Measurements from ENCODE around the gene GATB.
"Not testable (repeated sequence)": the region's sequence is repeated elsewhere in the genome, so short reads cannot be mapped to it uniquely, and the experiment has no call there.

Gene GATB

GRCh38 chr4:151784706-151785105, 23.9 kb upstream of the GATB start:
- DNase-seq, result no peak

DNA sequence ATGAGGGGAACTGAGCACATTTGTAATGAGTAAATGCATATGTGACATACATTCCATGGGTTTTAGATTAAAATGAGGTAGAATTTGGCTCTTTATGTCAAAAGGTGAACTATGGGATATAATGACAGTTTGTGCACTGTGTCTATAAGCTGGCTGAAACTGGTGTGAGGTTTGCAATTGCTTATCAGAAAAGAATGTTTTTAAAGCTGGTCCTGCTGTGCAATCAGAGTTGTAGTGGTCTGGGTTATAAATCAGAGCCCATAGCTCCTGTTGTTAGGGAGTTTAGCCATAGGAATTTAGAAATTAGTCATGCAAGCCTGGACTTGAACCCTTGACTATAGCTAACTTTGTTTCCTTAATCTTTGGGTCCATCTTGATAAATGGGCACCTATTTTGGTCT, 23.1 kb upstream of the GATB start:
- peak; percentile 6 for DNase-seq

- no peak for DNase-seq
Observed at GRCh38 chr4:151782296-151782695, 21.5 kb upstream of the GATB start.

DNA sequence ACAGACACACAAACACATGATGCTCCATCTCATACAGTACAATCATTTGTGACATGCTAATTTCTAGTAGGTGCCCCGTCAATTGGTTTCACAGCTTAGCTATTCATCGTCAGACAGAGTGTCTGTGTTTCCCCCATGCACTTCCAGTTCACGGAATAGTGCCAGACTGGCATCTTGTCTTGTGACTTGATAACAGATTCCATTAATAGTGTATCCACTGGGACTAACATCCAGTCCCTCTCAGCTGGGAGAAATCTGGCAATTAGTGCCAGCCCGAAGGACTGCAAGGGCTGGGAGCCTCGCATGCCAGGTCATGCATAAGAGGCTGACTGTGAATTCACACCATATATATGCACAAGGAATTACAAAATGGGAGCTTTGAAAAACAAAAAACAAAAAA, 20.2 kb upstream of the GATB start:
- DNase-seq, result no peak

- DNase-seq, result no peak
Observed at GRCh38 chr4:151777471-151777870, 16.7 kb upstream of the GATB start.

- no peak for DNase-seq
Observed at GRCh38 chr4:151774324-151774723, 13.5 kb upstream of the GATB start.

DNA sequence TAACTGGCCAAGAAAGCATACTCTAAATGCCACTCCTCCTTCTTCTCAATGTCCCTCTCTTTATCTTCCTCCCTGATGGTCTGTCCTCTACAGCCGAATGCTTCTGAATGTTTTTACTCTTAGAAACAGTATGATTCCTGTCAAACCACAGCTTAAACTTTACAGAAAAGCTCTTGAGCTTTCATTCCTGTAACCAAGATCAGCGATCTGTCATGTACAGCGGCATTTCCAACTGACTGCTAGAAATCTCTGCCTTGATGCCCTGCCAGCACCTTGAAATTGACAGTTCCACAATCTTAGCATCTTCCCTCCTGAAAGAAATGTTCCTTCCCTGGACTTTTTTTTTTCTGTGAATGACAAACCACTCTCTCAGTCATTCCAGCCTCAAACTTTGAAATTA, 11.5 kb upstream of the GATB start:
- no peak for DNase-seq

GRCh38 chr4:151771664-151772063, 10.9 kb upstream of the GATB start:
- DNase-seq, result peak; percentile 25

- DNase-seq, result no peak
Observed at GRCh38 chr4:151770154-151770553, 9.3 kb upstream of the GATB start.

DNA sequence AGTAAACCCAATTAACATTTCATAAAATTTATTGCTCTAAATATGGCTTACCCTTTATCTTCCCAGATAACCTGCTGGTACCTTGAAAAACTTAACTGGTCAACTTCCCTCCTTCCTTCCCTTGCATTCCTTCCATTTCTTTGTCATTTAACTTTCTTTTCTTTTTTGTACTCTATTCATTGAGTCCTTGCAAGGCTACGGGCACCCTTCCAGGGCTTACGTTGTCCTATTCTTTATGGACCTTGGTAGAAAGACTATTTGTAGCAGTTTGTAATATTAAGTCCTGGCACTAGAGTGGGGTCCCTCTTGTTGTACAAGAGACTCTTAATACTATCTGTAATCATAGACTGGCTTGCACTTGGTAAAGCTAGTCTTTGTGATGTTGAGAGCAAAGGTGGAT, 8.0 kb upstream of the GATB start:
- DNase-seq, result no peak

DNA sequence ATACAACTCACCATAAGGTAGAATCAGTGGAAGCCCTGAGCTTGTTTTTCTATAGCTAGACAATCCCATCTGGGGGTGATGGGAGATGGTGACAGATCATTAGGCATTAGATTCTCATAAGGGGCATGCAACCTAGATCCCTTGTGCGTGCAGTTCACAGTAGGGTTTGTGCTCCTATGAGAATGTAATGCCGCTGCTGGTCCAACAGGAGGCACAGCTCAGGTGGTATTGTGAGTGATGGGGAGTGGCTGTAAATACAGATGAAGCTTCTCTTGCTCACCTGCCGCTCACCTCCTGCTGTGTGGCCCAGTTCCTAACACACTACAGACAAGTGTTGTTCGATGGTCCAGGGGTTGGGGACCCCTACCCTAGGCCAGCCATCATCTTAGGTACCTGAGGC, 5.9 kb upstream of the GATB start:
- DNase-seq, result no peak

DNA sequence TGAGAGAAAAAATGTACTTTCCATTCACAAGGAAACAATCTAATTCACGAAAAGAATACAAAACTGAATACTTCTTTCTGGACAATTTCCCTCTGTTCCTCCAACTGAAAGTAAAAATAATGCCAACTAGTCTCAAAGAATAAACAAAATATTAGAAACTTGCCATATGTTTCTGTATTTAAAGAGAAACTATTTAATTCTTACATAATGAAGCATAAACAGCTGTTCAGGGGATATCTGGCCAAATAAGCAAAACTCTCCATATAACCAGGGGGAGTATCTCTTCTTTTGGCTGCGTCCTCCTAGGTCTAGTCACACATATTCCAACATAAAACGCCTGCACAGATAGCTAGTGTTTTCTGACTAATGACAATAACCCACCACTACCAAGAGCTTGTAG, 805 bp downstream of the GATB start:
- no peak for DNase-seq

DNA sequence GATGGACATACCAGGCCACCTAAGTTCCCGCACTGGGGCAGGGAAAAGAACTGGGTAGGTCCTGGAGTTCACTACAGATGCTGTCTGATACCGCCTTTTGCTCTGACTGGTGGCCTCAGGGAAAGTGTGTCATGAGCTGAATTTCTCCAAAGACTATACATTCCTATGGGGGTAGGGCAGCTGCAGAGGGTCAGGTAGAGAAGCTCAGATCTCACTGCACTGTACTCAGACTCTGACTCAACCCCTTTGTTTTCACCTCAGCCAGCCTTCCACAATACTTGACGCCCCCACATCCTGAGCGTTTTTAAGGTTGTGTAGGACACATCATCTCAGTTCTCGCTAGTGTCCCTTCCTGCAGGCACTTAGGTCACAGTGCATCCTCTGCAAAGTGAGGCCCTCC, 7.8 kb downstream of the GATB start:
- DNase-seq, result no peak

GRCh38 chr4:151750156-151750555, 10.7 kb downstream of the GATB start:
- no peak for DNase-seq

DNA sequence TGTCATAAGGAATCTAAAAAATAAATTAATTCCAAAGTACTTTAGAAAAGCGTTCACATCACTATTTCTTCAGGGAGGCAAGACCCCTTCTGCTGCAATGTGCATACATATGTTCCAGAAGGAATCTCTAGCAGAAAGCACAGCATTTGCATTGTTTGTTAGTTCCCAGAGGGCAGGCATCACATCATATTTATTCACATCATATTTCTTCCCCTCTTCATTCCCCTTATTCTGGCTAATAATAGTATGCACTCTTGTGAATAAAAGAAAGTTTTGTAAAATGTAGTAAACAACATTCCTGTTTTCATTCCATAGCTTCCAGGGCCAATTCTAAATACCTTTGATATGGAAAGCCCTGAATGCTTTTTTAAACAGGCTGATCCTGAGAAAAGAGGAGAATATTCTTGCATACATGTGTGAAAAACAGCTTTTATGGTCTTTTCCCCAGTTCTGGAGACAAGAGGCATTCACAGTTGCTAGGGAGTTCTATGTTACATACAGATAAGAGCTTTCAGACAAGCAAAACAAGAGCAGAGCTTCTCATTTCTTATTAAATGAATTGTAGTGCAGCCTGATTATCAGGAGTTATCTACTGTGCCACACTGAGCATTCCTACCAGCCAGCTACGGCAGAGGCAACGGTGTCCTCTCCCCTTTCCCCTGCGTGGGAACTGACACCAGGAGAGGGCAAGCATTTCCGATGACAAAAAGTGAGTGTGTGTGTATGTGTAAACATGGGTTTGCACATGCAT, 15.2 kb downstream of the GATB start:
- no peak for DNase-seq

- DNase-seq, result peak; percentile 87
Observed at GRCh38 chr4:151744614-151745013, 16.2 kb downstream of the GATB start.

DNA sequence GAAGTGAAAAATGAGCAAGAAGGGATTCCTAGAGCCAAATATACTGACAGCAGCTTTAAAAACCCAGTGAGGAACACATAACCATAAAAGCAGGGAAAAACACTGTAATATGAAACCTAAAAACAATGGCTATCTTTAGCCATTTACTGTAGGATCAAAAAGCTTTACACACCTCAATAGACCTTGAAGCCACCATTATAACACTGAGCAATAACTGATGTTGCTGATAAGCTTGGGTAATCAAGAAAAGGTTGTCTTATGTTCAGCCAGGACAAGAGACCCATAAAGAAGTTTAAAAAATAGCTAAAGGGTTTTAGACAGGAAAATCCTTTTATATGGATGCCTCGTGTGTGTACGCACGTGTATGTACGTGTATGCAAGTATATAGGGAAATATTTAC, 16.9 kb downstream of the GATB start:
- DNase-seq, result no peak

- DNase-seq, result no peak
Observed at GRCh38 chr4:151743128-151743854, 17.5 kb downstream of the GATB start.

DNA sequence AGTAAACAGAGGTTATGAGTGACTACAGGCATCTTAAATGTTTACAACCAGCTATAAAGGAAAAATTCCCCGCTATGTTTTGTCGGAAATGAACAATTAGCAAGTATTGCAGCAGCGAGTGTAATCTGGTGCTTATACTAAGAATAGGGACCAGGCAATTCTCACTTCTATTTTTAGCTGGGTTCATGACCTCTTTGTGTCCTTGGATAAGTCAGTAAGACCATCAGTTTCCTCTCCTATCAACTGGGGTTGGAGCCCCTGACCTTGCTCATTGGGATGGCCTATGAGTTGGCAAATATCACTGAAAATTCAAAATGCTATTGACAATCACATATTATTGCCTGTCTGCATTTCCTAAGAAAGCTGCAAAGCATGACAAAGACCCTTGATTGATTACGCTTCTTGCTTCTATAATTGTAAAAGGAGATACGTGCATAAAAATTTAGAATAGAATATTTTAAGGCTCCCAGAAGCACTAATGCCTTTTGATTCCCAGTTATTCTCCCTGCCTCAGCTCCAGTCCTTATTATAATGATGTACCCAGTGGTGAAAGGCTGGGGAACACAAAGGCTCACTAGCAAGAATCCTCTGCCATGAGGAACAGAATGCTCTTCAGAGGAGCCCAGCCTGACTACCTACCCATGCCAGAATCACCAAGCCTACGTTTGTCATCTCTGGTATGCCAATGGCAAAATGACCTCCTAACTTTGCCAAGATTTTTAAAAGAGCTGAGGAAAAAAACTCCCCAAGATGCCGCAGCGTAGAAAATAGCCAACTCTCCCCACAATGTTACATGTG, 21.9 kb downstream of the GATB start:
- no peak for DNase-seq

- DNase-seq, result not testable (repeated sequence)
Observed at GRCh38 chr4:151736852-151737251, 24.0 kb downstream of the GATB start.

GRCh38 chr4:151736361-151736760, 24.4 kb downstream of the GATB start:
- no peak for DNase-seq

GRCh38 chr4:151731670-151732069, 29.1 kb downstream of the GATB start:
- DNase-seq, result not testable (repeated sequence)

GRCh38 chr4:151729731-151730559, 30.9 kb downstream of the GATB start:
- DNase-seq, result peak; percentile 6

Data from fibroblast of upper back skin (primary cell).